H9 (cell line): ENCODE results near the gene SLC19A1. TPM values are rescaled to one million over a fixed set of nuclear protein-coding genes. Genes with fewer than 3 reads are reported as not detected.

Experiments
- DNase-seq: peaks from one replicate; pipeline ENCODE4 v3.0.0-alpha.2; 2017
- H2AFZ ChIP-seq: one replicate; pipeline ENCODE4 v1.6.1; 2013; ENCODE audit warnings: mild to moderate bottlenecking, low read length, control low read depth, moderate library complexity
- H2AK5ac ChIP-seq: 2 replicates; pipeline ENCODE4 v1.6.1; 2013; ENCODE audit warnings: low read length, control low read depth, mixed read lengths; ENCODE audit not compliant: insufficient read length
- H2BK120ac ChIP-seq: one replicate; pipeline ENCODE4 v1.6.1; 2013; ENCODE audit warnings: low read depth, mild to moderate bottlenecking, low read length, control low read depth, inconsistent platforms; ENCODE audit not compliant: poor library complexity, severe bottlenecking
- H2BK12ac ChIP-seq: 2 replicates; pipeline ENCODE4 v1.6.1; 2013; ENCODE audit warnings: low read length, control low read depth, mixed read lengths, low read depth; ENCODE audit not compliant: insufficient read length
- H2BK15ac ChIP-seq: 2 replicates; pipeline ENCODE4 v1.6.1; 2013; ENCODE audit warnings: low read depth, low read length, control low read depth
- H2BK20ac ChIP-seq: one replicate; pipeline ENCODE4 v1.6.1; 2013; ENCODE audit warnings: low read depth, mild to moderate bottlenecking, low read length, control low read depth, inconsistent platforms; ENCODE audit not compliant: poor library complexity, severe bottlenecking
- H2BK5ac ChIP-seq: 2 replicates; pipeline ENCODE4 v1.6.1; 2013; ENCODE audit warnings: low read length, control low read depth, mixed read lengths; ENCODE audit not compliant: insufficient read length
- H3K14ac ChIP-seq: 2 replicates; pipeline ENCODE4 v1.6.1; 2013; ENCODE audit warnings: low read length, control low read depth; ENCODE audit not compliant: insufficient read depth
- H3K18ac ChIP-seq: 2 replicates; pipeline ENCODE4 v1.6.1; 2013; ENCODE audit warnings: low read depth, mild to moderate bottlenecking, mixed read lengths, low read length, control low read depth; ENCODE audit not compliant: insufficient read length
- H3K23ac ChIP-seq: 2 replicates; pipeline ENCODE4 v1.6.1; 2013; ENCODE audit warnings: low read length, control low read depth, mixed read lengths, low read depth; ENCODE audit not compliant: insufficient read length
- H3K23me2 ChIP-seq: 2 replicates; pipeline ENCODE4 v1.6.1; 2013; ENCODE audit warnings: low read depth, mild to moderate bottlenecking, mixed read lengths, low read length, control low read depth; ENCODE audit not compliant: insufficient read length, poor library complexity, severe bottlenecking
- H3K27ac ChIP-seq: 2 replicates; pipeline ENCODE4 v1.5.1; 2013; ENCODE audit warnings: low read length, control low read depth, mixed read lengths, low read depth; ENCODE audit not compliant: insufficient read length
- H3K27me3 ChIP-seq: 2 replicates; pipeline ENCODE4 v1.6.1; 2013; ENCODE audit warnings: low read length, control low read depth, inconsistent platforms; ENCODE audit not compliant: insufficient read depth
- H3K4ac ChIP-seq: 2 replicates; pipeline ENCODE4 v1.6.1; 2013; ENCODE audit warnings: low read depth, mild to moderate bottlenecking, control low read depth, inconsistent platforms, low read length, moderate library complexity
- H3K4me1 ChIP-seq: 2 replicates; pipeline ENCODE4 v1.6.1; 2013; ENCODE audit warnings: low read length, control low read depth, inconsistent platforms; ENCODE audit not compliant: insufficient read depth
- H3K4me2 ChIP-seq: 2 replicates; pipeline ENCODE4 v1.6.1; 2013; ENCODE audit warnings: low read length, control low read depth, mixed read lengths; ENCODE audit not compliant: insufficient read length, insufficient read depth
- H3K56ac ChIP-seq: 2 replicates; pipeline ENCODE4 v1.6.1; 2013; ENCODE audit warnings: low read depth, mild to moderate bottlenecking, mixed read lengths, low read length, control low read depth; ENCODE audit not compliant: insufficient read length
- H3K79me1 ChIP-seq: 2 replicates; pipeline ENCODE4 v1.6.1; 2013; ENCODE audit warnings: low read depth, mild to moderate bottlenecking, moderate library complexity, low read length, control low read depth, inconsistent platforms; ENCODE audit not compliant: insufficient read depth, poor library complexity, severe bottlenecking
- H3K79me2 ChIP-seq: 2 replicates; pipeline ENCODE4 v1.6.1; 2013; ENCODE audit warnings: low read length, control low read depth, inconsistent platforms; ENCODE audit not compliant: insufficient read depth
- H3K9ac ChIP-seq: 2 replicates; pipeline ENCODE4 v1.6.1; 2013; ENCODE audit warnings: low read length, control low read depth, mixed read lengths; ENCODE audit not compliant: insufficient read length; ENCODE audit errors: extremely low read depth
- H3K9me3 ChIP-seq: one replicate; pipeline ENCODE4 v1.6.1; 2013; ENCODE audit warnings: low read depth, low read length, inconsistent platforms; ENCODE audit not compliant: control insufficient read depth
- H3T11ph ChIP-seq: one replicate; pipeline ENCODE4 v1.6.1; 2013; ENCODE audit warnings: mild to moderate bottlenecking, low read length, control low read depth, inconsistent platforms
- H4K20me1 ChIP-seq: one replicate; pipeline ENCODE4 v1.6.1; 2013; ENCODE audit not compliant: control insufficient read depth, insufficient read length, insufficient read depth
- H4K5ac ChIP-seq: 2 replicates; pipeline ENCODE4 v1.6.1; 2013; ENCODE audit warnings: low read depth, mild to moderate bottlenecking, mixed read lengths, low read length, control low read depth; ENCODE audit not compliant: insufficient read length
- H4K8ac ChIP-seq: replicated peaks from 2 replicates; pipeline ENCODE4 v1.6.1; 2013; ENCODE audit warnings: low read length, control low read depth, mixed read lengths, low read depth; ENCODE audit not compliant: insufficient read length
- H4K91ac ChIP-seq: 2 replicates; pipeline ENCODE4 v1.6.1; 2013; ENCODE audit warnings: low read depth, mild to moderate bottlenecking, moderate library complexity, mixed read lengths, low read length, control low read depth; ENCODE audit not compliant: insufficient read length
- H3K27ac Mint-ChIP-seq, 3 experiments: 2 replicates in 2 of 3; 3 replicates in 1 of 3; pipeline ENCODE4 v1.8.0; 2020 to 2021; ENCODE audit warnings: mixed read lengths in 3 of 3, mild to moderate bottlenecking in 1 of 3, moderate library complexity in 1 of 3
- H3K27me3 Mint-ChIP-seq: 2 replicates; pipeline ENCODE4 v1.8.0; 2021; ENCODE audit warnings: low read depth, mild to moderate bottlenecking, moderate library complexity, mixed read lengths
- H3K36me3 Mint-ChIP-seq, 3 experiments: 2 replicates in 2 of 3; 3 replicates in 1 of 3; pipeline ENCODE4 v1.8.0; 2020 to 2021; ENCODE audit warnings: low read depth in 3 of 3, mixed read lengths in 3 of 3; ENCODE audit not compliant: insufficient read depth in 1 of 3
- H3K4me1 Mint-ChIP-seq, 2 experiments: 2 replicates each; pipeline ENCODE4 v1.8.0; 2020; ENCODE audit warnings: mixed read lengths in 2 of 2
- H3K4me3 Mint-ChIP-seq, 2 experiments: 2 replicates in 1 of 2; 3 replicates in 1 of 2; pipeline ENCODE4 v1.8.0; 2020 to 2021; ENCODE audit warnings: mild to moderate bottlenecking in 2 of 2, mixed read lengths in 2 of 2, moderate library complexity in 1 of 2
- H3K9me3 Mint-ChIP-seq, 2 experiments: 2 replicates in 1 of 2; 3 replicates in 1 of 2; pipeline ENCODE4 v1.8.0; 2020; ENCODE audit warnings: mild to moderate bottlenecking in 2 of 2, mixed read lengths in 2 of 2, moderate library complexity in 1 of 2
- WGBS: extraction: QIAGEN DNeasy Blood & Tissue Kit; methylation state at CpG from one replicate; pipeline ENCODE4 v1.1.7; 2013; ENCODE audit warnings: missing lambda C conversion rate, low lambda C conversion rate, mixed read lengths; ENCODE audit not compliant: insufficient read length; ENCODE audit errors: extremely low coverage; 5-methylcytosine and 5-hydroxymethylcytosine counted together
- total RNA-seq: library from RNA; stranded (reverse); gene quantifications from 2 replicates; pipeline ENCODE4 v1.2.1, GENCODE V29; 2021
- TF ChIP-seq, protein P1 (sequence below): fragments of 200-600 bp; sonication (generic); conservative IDR thresholded peaks from 3 replicates; pipeline ENCODE4 v1.8.0; 2021; ENCODE audit warnings: antibody characterized with exemption, mild to moderate bottlenecking

Gene SLC19A1
- total RNA-seq, 1 experiment from 2014 or later: 32.4 TPM

GRCh38 chr21:45538381-45539045, 3.7 kb downstream of the SLC19A1 start:
- H2BK12ac ChIP-seq: no peak overlapping the region
- H3K79me2 ChIP-seq: peaks cover 6% of the 10 kb centered on the region; the same call in 1 of the 2 replicates
- TF ChIP-seq, protein P1, sequence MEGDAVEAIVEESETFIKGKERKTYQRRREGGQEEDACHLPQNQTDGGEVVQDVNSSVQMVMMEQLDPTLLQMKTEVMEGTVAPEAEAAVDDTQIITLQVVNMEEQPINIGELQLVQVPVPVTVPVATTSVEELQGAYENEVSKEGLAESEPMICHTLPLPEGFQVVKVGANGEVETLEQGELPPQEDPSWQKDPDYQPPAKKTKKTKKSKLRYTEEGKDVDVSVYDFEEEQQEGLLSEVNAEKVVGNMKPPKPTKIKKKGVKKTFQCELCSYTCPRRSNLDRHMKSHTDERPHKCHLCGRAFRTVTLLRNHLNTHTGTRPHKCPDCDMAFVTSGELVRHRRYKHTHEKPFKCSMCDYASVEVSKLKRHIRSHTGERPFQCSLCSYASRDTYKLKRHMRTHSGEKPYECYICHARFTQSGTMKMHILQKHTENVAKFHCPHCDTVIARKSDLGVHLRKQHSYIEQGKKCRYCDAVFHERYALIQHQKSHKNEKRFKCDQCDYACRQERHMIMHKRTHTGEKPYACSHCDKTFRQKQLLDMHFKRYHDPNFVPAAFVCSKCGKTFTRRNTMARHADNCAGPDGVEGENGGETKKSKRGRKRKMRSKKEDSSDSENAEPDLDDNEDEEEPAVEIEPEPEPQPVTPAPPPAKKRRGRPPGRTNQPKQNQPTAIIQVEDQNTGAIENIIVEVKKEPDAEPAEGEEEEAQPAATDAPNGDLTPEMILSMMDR: no peak
- no peaks in the 10 kb centered on the region for H3K4me1 ChIP-seq
- Mint-ChIP-seq H3K27ac (no peak overlapping the region), H3K36me3 (peaks cover 0 to 8% (median 6%) of the 10 kb centered on the region in 3 experiments; a peak in 6 of 7 replicates), H3K27me3 (no peaks in the 10 kb centered on the region), H3K4me1 (peaks cover 5 to 7% of the 10 kb centered on the region in 2 experiments), H3K9me3 (no peaks in the 10 kb centered on the region), H3K4me3 (no peak overlapping the region)
- H2BK120ac ChIP-seq: no peak overlapping the region
- H3K27me3 ChIP-seq: no peaks in the 10 kb centered on the region
- no peak overlapping the region for H4K5ac ChIP-seq
- no peak overlapping the region for H3K18ac ChIP-seq
- no peak overlapping the region for H3K4me2 ChIP-seq
- H3K9me3 ChIP-seq: no peaks in the 10 kb centered on the region
- peaks cover 5% of the 10 kb centered on the region for H3K23me2 ChIP-seq
- H2AFZ ChIP-seq: no peak overlapping the region
- H3K14ac ChIP-seq: no peak overlapping the region
- H3K9ac ChIP-seq: no peak overlapping the region
- peak; percentile 23 for DNase-seq
- no peaks in the 10 kb centered on the region for H4K20me1 ChIP-seq
- no peak overlapping the region for H4K91ac ChIP-seq
- no peaks in the 10 kb centered on the region for H3K79me1 ChIP-seq
- H2BK20ac ChIP-seq: no peak overlapping the region
- WGBS: no CpG with 5 or more reads among the region's 31 CpGs
- H3K23ac ChIP-seq: no peak overlapping the region
- no peak overlapping the region for H2AK5ac ChIP-seq
- no peak overlapping the region for H4K8ac ChIP-seq
- no peak overlapping the region for H2BK5ac ChIP-seq
- H2BK15ac ChIP-seq: no peak overlapping the region
- H3K27ac ChIP-seq: no peak overlapping the region
- H3K56ac ChIP-seq: no peak overlapping the region
- no peak overlapping the region for H3K4ac ChIP-seq
- no peak overlapping the region for H3T11ph ChIP-seq
